Testis (tissue), 3 donors: ENCODE measurements around the gene GCH1. TPM values are rescaled to one million over a fixed set of nuclear protein-coding genes. Genes with fewer than 3 reads are reported as not detected.

ENCODE experiments used
- DNase-seq: peaks from one replicate; pipeline ENCODE4 v3.0.0-alpha.2; 2019
- H3K27ac ChIP-seq, 2 donors: fragments of 200-600 bp; sonication (generic); one replicate each; pipeline ENCODE4 v1.5.1; 2019
- H3K27me3 ChIP-seq: fragments of 200-600 bp; sonication (generic); one replicate; pipeline ENCODE4 v1.5.1; 2019
- H3K36me3 ChIP-seq: fragments of 200-600 bp; sonication (generic); one replicate; pipeline ENCODE4 v1.5.1; 2017; ENCODE audit warnings: low read depth; ENCODE audit errors: missing control alignments
- H3K4me1 ChIP-seq: fragments of 200-600 bp; sonication (generic); one replicate; pipeline ENCODE4 v1.5.1; 2019
- H3K4me3 ChIP-seq, 2 donors: fragments of 200-600 bp; sonication (generic); one replicate each; pipeline ENCODE4 v1.5.1; 2017 to 2019
- H3K9me3 ChIP-seq: fragments of 200-600 bp; sonication (generic); one replicate; pipeline ENCODE4 v1.5.1; 2017
- CTCF ChIP-seq, 3 experiments: fragments of 450-650 bp in 2 of 3; fragments of 200-600 bp in 1 of 3; sonication (generic) in 1 of 3; IDR thresholded peaks; one replicate each; pipeline ENCODE4 v1.5.1; 2016 to 2019; ENCODE audit warnings: antibody characterized with exemption in 3 of 3, mild to moderate bottlenecking in 2 of 3, moderate library complexity in 1 of 3
- POLR2A ChIP-seq: fragments of 450-650 bp; IDR thresholded peaks from one replicate; pipeline ENCODE4 v1.6.1; 2017; ENCODE audit warnings: antibody characterized with exemption, mild to moderate bottlenecking, moderate library complexity
- WGBS, 2 donors: methylation state at CpG; one replicate each; pipeline ENCODE4 v1.1.5; 2018; 5-methylcytosine and 5-hydroxymethylcytosine counted together
- intact Hi-C: fragments of 100-400 bp; cut with DNase I; formaldehyde crosslinking; loops from one replicate; pipeline ENCODE4 v1.15.1; 2023; ENCODE audit warnings: low total_unique reads
- polyA plus RNA-seq: library from polyadenylated mRNA; stranded (reverse); fragments of 350-450 nt; fragmentation: Illumina TruSeq; extraction: RNeasy Lipid Tissue Mini Kit (QIAGEN cat#74804); gene quantifications from one replicate; pipeline ENCODE4 v1.2.3, GENCODE V29; 2014; ENCODE audit warnings: low read depth, low replicate concordance; ENCODE audit not compliant: insufficient read depth
- total RNA-seq, 2 donors: library from RNA; depleted of rRNA; stranded (reverse); fragments of >200 nt; gene quantifications; one replicate each; pipeline ENCODE4 v1.2.3, GENCODE V29; 2016

GCH1 gene
- total and polyA plus RNA-seq, 3 donors from 2014 or later, result 8.8 to 15.8 (median 11.3) TPM

GRCh38 chr14:54812617-54813016 lies 90.0 kb downstream of the GCH1 start:
- WGBS, 2 donors, result 67 to 70% methylated on average over 6 of the region's 6 CpGs
- intact Hi-C loops, result no loop called here
- DNase-seq, result no peak
- no peaks in the 10 kb centered on the region for H3K9me3 ChIP-seq
- H3K27ac ChIP-seq, result no peak overlapping the region
- H3K36me3 ChIP-seq, result no peaks in the 10 kb centered on the region
- H3K4me1 ChIP-seq, result no peaks in the 10 kb centered on the region
- no peaks in the 10 kb centered on the region for H3K27me3 ChIP-seq
- TF ChIP-seq CTCF (IDR thresholded peaks at IDR 0.05), result no peak
- H3K4me3 ChIP-seq, result no peak overlapping the region

- Histone ChIP-seq H3K4me3 (no peak overlapping the region), H3K27me3 (no peaks in the 10 kb centered on the region), H3K27ac (no peak overlapping the region), H3K9me3 (no peaks in the 10 kb centered on the region), H3K4me1 (peaks cover 6% of the 10 kb centered on the region), H3K36me3 (no peaks in the 10 kb centered on the region)
- intact Hi-C loops, result no loop called here
- TF ChIP-seq CTCF (IDR thresholded peaks at IDR 0.05), result no peak
- TF ChIP-seq POLR2A, result no peak
- 84 to 87% methylated on average over 6 to 8 of the region's 8 CpGs for WGBS, 2 donors
- no peak for DNase-seq
Observed at GRCh38 chr14:54809767-54810166, 92.9 kb downstream of the GCH1 start.

- H3K36me3 ChIP-seq, result no peaks in the 10 kb centered on the region
- 84% methylated on average over 8 of the region's 8 CpGs for WGBS, 2 donors
- no peak for DNase-seq
- TF ChIP-seq CTCF (IDR thresholded peaks at IDR 0.05), result no peak
- TF ChIP-seq POLR2A, result no peak
- intact Hi-C loops, result no loop called here
- H3K27ac ChIP-seq, result no peak overlapping the region
- no peaks in the 10 kb centered on the region for H3K9me3 ChIP-seq
- no peak overlapping the region for H3K4me3 ChIP-seq
- H3K4me1 ChIP-seq, result peaks cover 6% of the 10 kb centered on the region
- H3K27me3 ChIP-seq, result no peaks in the 10 kb centered on the region
Observed at GRCh38 chr14:54808326-54809161, 94.1 kb downstream of the GCH1 start.

GRCh38 chr14:54807881-54808280 lies 94.7 kb downstream of the GCH1 start:
- no peak for TF ChIP-seq POLR2A
- no peak for TF ChIP-seq CTCF (IDR thresholded peaks at IDR 0.05)
- intact Hi-C loops, result no loop called here
- no peak overlapping the region for H3K4me3 ChIP-seq
- H3K36me3 ChIP-seq, result no peaks in the 10 kb centered on the region
- no peak overlapping the region for H3K27ac ChIP-seq
- 67% methylated on average over 7 of the region's 7 CpGs; no CpG with 5 or more reads in 1 of the 2 donors for WGBS, 2 donors
- no peaks in the 10 kb centered on the region for H3K9me3 ChIP-seq
- no peaks in the 10 kb centered on the region for H3K27me3 ChIP-seq
- H3K4me1 ChIP-seq, result peaks cover 6% of the 10 kb centered on the region
- DNase-seq, result no peak

GRCh38 chr14:54807428-54807827 lies 95.2 kb downstream of the GCH1 start:
- no peaks in the 10 kb centered on the region for H3K9me3 ChIP-seq
- intact Hi-C loops, result no loop called here
- WGBS, 2 donors, result 25 to 61% methylated on average over 6 of the region's 6 CpGs
- no peaks in the 10 kb centered on the region for H3K36me3 ChIP-seq
- peaks cover 6% of the 10 kb centered on the region for H3K4me1 ChIP-seq
- H3K27ac ChIP-seq, result no peak overlapping the region
- no peak for TF ChIP-seq POLR2A
- no peak for TF ChIP-seq CTCF (IDR thresholded peaks at IDR 0.05)
- DNase-seq, result peak; percentile 36
- H3K4me3 ChIP-seq, result no peak overlapping the region
- no peaks in the 10 kb centered on the region for H3K27me3 ChIP-seq
